GM19467 (cell line): Measurements from ENCODE around the gene AKT1.
"Not testable (repeated sequence)": the region's sequence is repeated elsewhere in the genome, so short reads cannot be mapped to it uniquely, and the experiment has no call there.

Source experiments
- ATAC-seq: cut with Tn5 transposase; IDR thresholded peaks from one replicate; pipeline ENCODE4 v1.9.1; 2021; ENCODE audit warnings: mild to moderate bottlenecking, moderate library complexity; ENCODE audit not compliant: unreplicated experiment

AKT1 gene

GRCh38 chr14:104755621-104756020, 39.9 kb downstream of the AKT1 start:
- no peak for ATAC-seq

DNA sequence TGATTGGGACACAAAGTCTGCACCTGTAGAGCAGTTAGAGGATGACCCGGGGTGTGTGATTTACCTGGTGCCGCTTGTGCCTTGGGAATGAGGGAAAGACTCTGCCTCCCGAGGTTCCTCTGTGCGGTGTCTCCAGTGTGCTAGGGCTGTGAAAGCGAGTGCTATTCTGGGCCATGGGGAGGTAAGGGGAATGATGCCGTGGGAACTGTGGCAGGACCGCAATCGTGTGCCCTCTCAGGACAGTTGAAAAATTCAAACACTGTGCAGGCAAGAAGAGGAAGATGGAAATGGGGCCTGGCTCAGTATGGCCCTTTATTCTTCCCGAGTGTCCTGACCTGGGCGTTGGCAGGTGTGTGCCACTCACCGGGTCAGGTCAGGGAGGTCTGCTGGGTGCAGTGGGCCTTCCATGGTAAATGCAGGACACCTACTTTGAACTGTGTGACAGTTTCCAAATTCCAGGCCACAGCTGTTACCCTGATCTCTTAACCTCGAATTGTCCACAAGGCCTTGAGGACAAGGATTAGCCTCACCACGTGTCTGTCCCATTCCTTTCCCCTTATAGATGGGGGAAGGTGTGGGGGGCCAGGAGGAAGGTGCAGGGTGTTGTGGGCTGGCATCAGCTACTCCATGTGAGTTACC, 41.2 kb downstream of the AKT1 start:
- ATAC-seq = no peak

GRCh38 chr14:104753528-104754212, 41.9 kb downstream of the AKT1 start:
- no peak for ATAC-seq

- peak; percentile 85 for ATAC-seq
These were observed 42.6 kb downstream of the AKT1 start, which contains the start of gene SIVA1 for GRCh38 chr14:104752735-104753527. Gene SIVA1 (plus strand): TSS chr14:104753147. CDS start chr14:104753202, 55 bp downstream.

GRCh38 chr14:104752423-104752734, 43.2 kb downstream of the AKT1 start:
- peak; percentile 3 for ATAC-seq

DNA sequence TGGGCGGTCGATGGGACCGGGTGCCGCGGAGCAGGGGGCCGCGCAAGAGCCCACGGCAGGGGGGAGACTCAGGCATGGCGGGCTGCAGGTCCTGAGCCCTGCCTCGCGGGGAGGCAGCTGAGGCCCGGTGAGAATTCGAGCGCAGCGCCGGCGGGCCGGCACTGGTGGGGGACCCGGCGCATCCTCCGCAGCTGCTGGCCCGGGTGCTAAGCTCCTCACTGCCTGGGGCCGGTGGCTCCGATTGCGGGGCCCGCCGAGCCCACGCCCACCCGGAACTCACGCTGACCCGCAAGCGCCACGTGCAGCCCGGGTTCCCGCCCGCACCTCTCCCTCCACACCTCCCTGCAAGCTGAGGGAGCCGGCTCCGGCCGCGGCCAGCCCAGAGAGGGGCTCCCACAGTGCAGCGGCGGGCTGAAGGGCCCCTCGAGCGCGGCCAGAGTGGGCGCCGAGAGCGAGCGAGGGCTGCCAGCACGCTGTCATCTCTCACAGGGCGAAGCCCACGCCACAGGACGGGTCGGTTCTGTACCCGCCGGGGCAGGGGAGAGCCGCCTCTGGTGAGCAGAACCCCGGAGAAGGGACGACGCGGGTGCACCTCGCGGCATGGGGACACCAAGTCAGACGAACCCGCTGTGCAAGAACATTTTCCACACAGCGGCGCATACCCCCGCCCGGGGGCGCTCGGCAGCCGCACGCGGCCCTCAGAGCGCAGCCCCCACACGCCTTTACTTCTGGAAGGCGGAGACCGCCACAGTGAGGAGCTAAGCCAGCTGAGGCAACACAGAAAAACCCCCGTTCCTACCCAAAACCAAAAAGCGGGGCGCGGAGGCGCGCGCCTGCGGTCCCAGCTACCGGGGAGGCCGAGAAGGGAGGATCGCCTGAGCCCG, 43.8 kb downstream of the AKT1 start:
- ATAC-seq = no peak

- ATAC-seq = not testable (repeated sequence)
These were observed 44.8 kb downstream of the AKT1 start for GRCh38 chr14:104750753-104751057.

- ATAC-seq = no peak
These were observed 45.3 kb downstream of the AKT1 start for GRCh38 chr14:104750056-104750752.

DNA sequence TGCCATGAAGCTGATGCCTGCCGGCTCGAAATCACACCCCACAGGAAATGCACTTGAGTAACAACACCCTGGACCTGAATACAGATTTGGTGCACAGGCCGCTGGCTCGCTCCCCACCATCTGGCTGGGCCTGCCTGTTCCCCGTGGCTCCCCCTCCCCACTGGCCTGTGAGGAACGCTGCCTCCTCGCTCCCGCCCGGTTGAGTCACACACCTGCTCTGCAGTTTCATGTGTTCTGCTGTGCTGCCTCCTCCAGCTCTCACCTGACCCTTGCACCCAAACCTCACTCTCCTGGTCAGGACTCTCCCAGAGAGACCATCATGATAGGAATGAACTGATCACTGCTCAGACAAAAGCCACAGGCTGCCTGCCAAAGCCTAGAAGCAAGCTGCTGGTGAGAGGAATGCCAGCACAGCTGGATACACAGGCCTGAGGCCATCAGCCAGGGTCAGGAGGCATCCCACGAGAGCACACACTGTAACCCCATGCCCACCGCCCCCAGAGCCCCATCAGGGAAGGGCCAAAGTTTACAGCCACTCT, 46.4 kb downstream of the AKT1 start:
- no peak for ATAC-seq

DNA sequence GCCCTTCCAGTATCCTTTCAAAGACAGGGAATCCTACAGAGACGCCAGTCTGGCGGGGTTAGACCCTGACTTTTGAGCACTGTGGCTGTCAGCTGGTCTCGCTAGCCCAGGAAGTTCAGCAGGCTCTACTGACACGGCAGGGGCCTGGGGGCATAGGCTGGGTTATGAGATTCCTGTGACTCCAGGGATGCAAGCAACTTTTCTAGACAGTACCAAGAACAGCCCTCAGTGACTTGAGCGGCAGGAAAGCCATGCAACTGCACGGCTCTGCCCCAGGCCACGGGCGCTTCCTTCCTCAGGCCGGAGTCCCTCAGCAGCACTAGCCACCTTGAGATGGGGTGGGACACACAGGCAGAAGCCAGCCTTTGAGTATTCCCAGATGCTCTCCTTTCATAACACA, 47.7 kb downstream of the AKT1 start:
- no peak for ATAC-seq

GRCh38 chr14:104746934-104747481, 48.5 kb downstream of the AKT1 start:
- no peak for ATAC-seq

DNA sequence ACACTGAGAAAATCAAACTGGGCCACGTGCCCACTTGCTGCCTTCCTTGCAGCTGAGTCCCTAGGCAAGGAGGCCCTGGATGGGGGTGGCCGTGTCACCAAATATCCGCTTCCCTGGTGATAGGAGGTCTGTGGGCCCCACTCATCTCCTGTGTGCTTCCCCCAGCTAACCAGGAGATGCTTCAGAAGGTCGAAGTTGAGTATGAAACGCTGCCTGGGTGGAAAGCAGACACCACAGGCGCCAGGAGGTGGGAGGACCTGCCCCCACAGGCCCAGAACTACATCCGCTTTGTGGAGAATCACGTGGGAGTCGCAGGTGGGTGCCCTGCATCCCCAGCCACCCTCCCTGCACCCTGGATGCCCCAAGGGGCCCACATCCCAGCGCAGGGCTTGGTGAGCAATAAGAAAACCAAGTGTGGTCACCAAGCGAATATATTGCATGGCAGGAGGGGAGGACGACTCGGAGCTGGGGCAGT, 49.4 kb downstream of the AKT1 start:
- no peak for ATAC-seq

- ATAC-seq = no peak
These were observed 50.1 kb downstream of the AKT1 start for GRCh38 chr14:104745431-104745830.

DNA sequence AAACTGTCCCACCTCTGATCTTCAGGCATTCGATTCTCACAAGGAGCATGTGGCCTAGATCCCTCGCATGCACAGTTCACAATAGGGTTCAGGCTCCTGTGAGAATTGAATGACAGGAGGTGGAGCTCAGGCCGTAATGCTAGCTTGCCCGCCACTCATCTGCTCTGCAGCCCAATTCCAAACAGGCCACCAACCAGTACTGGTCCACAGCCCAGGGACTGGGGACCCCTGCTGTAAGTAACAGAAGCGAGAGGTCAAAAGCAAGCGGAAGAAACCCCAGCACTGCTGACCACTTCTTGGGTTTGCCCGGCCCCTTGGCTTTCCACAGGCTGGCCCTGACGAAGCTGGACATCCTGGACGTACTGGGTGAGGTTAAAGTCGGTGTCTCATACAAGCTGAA, 51.1 kb downstream of the AKT1 start:
- ATAC-seq = no peak

DNA sequence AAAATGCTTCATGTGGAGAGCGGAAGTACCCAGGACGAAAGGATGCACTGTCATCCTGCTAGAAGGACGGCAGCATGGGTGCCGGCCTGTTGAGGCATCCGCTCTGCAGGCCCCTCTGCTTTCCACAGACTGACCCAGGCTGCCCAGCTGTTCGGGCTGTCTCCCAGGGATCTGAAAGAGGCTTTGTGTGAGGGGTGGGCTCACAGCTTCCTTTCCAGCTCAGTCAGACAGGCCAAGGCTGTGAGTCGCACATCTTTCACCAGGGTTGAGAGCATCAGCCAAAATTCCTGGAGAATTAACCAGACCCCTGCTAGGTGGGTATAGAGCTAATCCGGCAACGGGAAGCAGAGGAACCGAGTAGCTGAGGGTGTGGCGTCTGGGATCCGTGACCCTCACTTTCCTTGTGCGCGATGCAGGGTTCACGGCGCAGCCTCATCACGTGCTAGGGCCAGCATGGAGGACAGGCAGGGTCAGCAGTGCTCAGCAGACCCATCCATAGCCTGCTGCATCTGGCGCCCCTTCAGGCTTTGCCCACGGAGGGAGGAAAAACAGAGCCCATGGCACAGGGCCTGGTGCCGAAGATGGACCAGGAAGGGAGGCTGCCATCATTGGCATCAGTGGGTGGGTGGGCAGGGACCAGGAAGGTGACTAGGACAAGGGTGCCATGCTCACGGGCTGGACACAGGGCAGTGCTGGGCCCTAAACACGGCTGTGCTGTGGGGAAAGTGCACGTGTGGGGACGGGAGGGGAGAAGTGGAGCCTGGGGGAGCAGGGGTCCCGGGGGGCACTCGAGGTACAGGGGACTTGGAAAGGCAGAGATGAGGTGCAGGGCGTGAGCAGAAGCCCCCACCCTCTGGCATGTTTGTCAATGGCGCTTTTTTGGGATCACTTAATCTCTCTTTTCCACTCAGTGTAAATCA, 51.8 kb downstream of the AKT1 start:
- no peak for ATAC-seq

- ATAC-seq = no peak
These were observed 52.7 kb downstream of the AKT1 start for GRCh38 chr14:104742586-104743455.

- no peak for ATAC-seq
These were observed 53.7 kb downstream of the AKT1 start for GRCh38 chr14:104741803-104742251.
